Neural cell (in vitro differentiated cells): ENCODE results near the gene RXFP4. TPM values are rescaled to one million over a fixed set of nuclear protein-coding genes. Genes with fewer than 3 reads are reported as not detected.

Experiments used
- H2AFZ ChIP-seq: fragments of 200-600, 300-800 bp; sonication (generic), shearing (Covaris generic); 2 replicates; pipeline ENCODE4 v1.6.0; 2014; ENCODE audit warnings: low read depth, mild to moderate bottlenecking, antibody characterized with exemption, low read length, moderate library complexity
- H3F3A ChIP-seq: fragments of 200-600 bp; shearing (Covaris generic); 2 replicates; pipeline ENCODE4 v1.6.1; 2016; ENCODE audit warnings: mild to moderate bottlenecking, moderate library complexity, mixed read lengths, antibody characterized with exemption, low read length; ENCODE audit not compliant: insufficient read depth, poor library complexity, severe bottlenecking
- H3K27ac ChIP-seq: fragments of 200-600, 300-800 bp; sonication (generic), shearing (Covaris generic); 2 replicates; pipeline ENCODE4 v1.5.1; 2014; ENCODE audit warnings: mild to moderate bottlenecking, low read length, moderate library complexity
- H3K27me3 ChIP-seq: fragments of 300-800, 200-600 bp; sonication (generic), shearing (Covaris generic); 2 replicates; pipeline ENCODE4 v1.6.0; 2014; ENCODE audit warnings: mild to moderate bottlenecking, low read depth, low read length, moderate library complexity; ENCODE audit not compliant: insufficient read depth
- H3K36me3 ChIP-seq: fragments of 300-800, 200-600 bp; sonication (generic), shearing (Covaris generic); 2 replicates; pipeline ENCODE4 v1.5.1; 2014; ENCODE audit warnings: mild to moderate bottlenecking, antibody characterized with exemption, low read length, moderate library complexity; ENCODE audit not compliant: insufficient read depth
- H3K4me2 ChIP-seq: fragments of 300-800, 200-600 bp; sonication (generic), shearing (Covaris generic); 2 replicates; pipeline ENCODE4 v1.6.0; 2014; ENCODE audit warnings: mild to moderate bottlenecking, low read length
- H3K4me3 ChIP-seq: fragments of 300-800, 200-600 bp; sonication (generic), shearing (Covaris generic); 2 replicates; pipeline ENCODE4 v1.5.1; 2014; ENCODE audit warnings: mild to moderate bottlenecking, low read length, moderate library complexity
- H3K79me2 ChIP-seq: fragments of 200-600 bp; shearing (Covaris generic); replicated peaks from 2 replicates; pipeline ENCODE4 v1.6.0; 2014; ENCODE audit warnings: mild to moderate bottlenecking, low read length, moderate library complexity; ENCODE audit not compliant: insufficient read depth
- H3K9ac ChIP-seq: fragments of 300-800, 200-600 bp; sonication (generic), shearing (Covaris generic); 2 replicates; pipeline ENCODE4 v1.6.1; 2016; ENCODE audit warnings: mild to moderate bottlenecking, low read length, mixed read lengths
- H3K9me2 ChIP-seq: fragments of 200-600 bp; shearing (Covaris generic); 2 replicates; pipeline ENCODE4 v1.6.1; 2016; ENCODE audit warnings: mild to moderate bottlenecking, low read length, mixed read lengths; ENCODE audit not compliant: insufficient read depth
- H3K9me3 ChIP-seq: fragments of 200-600, 300-800 bp; sonication (generic), shearing (Covaris generic); 2 replicates; pipeline ENCODE4 v1.6.1; 2016; ENCODE audit warnings: mild to moderate bottlenecking, mixed run types, low read length, moderate library complexity, mixed read lengths
- H4K20me1 ChIP-seq: fragments of 200-600 bp; shearing (Covaris generic); 2 replicates; pipeline ENCODE4 v1.6.1; 2016; ENCODE audit warnings: mild to moderate bottlenecking, mixed run types; ENCODE audit not compliant: insufficient read depth
- EP300 ChIP-seq: fragments of 450-650 bp; conservative IDR thresholded peaks from 2 replicates; pipeline ENCODE4 v1.6.1; 2014; ENCODE audit warnings: antibody characterized with exemption, mild to moderate bottlenecking, moderate library complexity; ENCODE audit not compliant: poor library complexity, severe bottlenecking
- EZH2 ChIP-seq: fragments of 200-600, 300-800 bp; shearing (Covaris generic), sonication (generic); IDR thresholded peaks from 2 replicates; pipeline ENCODE4 v1.6.1; 2014; ENCODE audit warnings: antibody characterized with exemption, low read length, borderline replicate concordance, mild to moderate bottlenecking; ENCODE audit not compliant: insufficient read depth, poor library complexity, severe bottlenecking
- MXI1 ChIP-seq: fragments of 450-650 bp; conservative IDR thresholded peaks from 2 replicates; pipeline ENCODE4 v1.6.1; 2014; ENCODE audit warnings: antibody characterized with exemption, mild to moderate bottlenecking; ENCODE audit not compliant: poor library complexity, severe bottlenecking
- POLR2AphosphoS5 ChIP-seq: IDR thresholded peaks from 2 replicates; pipeline ENCODE4 v1.6.1; 2012
- RAD21 ChIP-seq: fragments of 450-650 bp; conservative IDR thresholded peaks from 2 replicates; pipeline ENCODE4 v1.6.1; 2014; ENCODE audit warnings: antibody characterized with exemption, mild to moderate bottlenecking, moderate library complexity
- SMC3 ChIP-seq: fragments of 450-650 bp; conservative IDR thresholded peaks from 2 replicates; pipeline ENCODE4 v1.6.1; 2014; ENCODE audit warnings: antibody characterized with exemption, mild to moderate bottlenecking, moderate library complexity; ENCODE audit not compliant: poor library complexity
- TAF1 ChIP-seq: IDR thresholded peaks from 2 replicates; pipeline ENCODE4 v1.6.1; 2012; ENCODE audit warnings: low read depth
- polyA plus RNA-seq: library from polyadenylated mRNA; depleted of rRNA; stranded (reverse); fragments of >200 nt; gene quantifications from 2 replicates; pipeline ENCODE4 v1.2.3, GENCODE V29; 2014
- TF ChIP-seq, protein P1 (sequence below): IDR thresholded peaks from 2 replicates; pipeline ENCODE4 v1.6.1; 2012; ENCODE audit warnings: borderline replicate concordance
- TF ChIP-seq, protein P2 (sequence below): fragments of 450-650 bp; IDR thresholded peaks from 2 replicates; pipeline ENCODE4 v1.5.1; 2014; ENCODE audit warnings: antibody characterized with exemption, mild to moderate bottlenecking, moderate library complexity; ENCODE audit not compliant: poor library complexity, severe bottlenecking

The RXFP4 gene
- polyA plus RNA-seq, 1 donor from 2014 or later: not detected

DNA sequence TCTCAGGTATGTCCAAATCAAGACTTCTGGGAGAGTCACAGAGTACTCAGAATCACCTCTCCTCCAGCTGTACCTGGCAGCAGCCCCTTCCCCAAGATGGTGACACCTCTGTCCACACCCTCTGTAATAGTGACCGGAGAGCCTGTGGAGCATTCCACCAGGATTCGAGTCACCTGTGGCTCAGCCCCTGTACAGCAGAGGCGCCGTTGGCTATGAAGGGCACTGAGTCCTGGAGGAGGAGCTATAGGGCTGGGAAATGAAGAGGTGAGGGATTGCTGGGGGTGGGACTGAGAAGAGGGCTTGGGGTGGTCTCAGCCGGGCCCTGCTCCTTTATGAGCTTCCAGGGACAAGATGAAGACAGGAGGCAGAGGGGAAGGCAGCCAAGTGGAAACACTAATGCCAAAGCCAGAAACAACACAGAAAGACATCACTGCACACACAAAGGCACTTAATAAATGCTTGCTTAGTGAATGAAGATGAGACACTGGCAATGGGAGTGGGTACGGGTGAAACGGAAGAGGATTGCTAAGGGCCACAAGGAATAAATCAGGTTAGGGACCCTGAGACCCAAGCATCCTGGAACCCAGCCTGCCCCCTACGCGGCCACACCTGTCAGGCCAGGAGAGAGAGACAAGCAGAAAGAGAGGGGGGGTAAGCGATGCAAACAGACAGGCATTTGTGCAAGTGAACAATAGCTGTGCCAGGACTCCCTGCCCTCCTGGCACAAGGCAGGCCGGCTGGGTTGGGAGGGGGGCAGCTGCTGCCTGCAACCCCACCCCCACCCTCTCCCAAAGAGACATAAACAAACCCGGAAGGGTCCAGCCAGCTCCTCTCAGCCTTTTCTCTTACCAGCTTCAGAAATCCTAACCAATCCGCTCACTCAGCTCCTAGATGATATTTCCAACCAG is 33.0 kb downstream of the RXFP4 start:
- Histone ChIP-seq H3K79me2 (peaks cover 91% of the 10 kb centered on the region), H3K27me3 (no peaks in the 10 kb centered on the region), H3K27ac (peak overlapping the region; percentile 100), H3K36me3 (no peaks in the 10 kb centered on the region), H3F3A (peaks cover 6% of the 10 kb centered on the region), H4K20me1 (no peaks in the 10 kb centered on the region), H2AFZ (no peak overlapping the region), H3K9me2 (no peaks in the 10 kb centered on the region), H3K9me3 (no peaks in the 10 kb centered on the region), H3K4me2 (peak overlapping the region; percentile 100), H3K4me3 (peak overlapping the region; percentile 99), H3K9ac (peak overlapping the region; percentile 99)
- TF ChIP-seq EP300 (no peak), RAD21 (no peak), TAF1 (no peak), POLR2AphosphoS5 (no peak), EZH2 (no peak), MXI1 (no peak), SMC3 (no peak)
- TF ChIP-seq, protein P1, sequence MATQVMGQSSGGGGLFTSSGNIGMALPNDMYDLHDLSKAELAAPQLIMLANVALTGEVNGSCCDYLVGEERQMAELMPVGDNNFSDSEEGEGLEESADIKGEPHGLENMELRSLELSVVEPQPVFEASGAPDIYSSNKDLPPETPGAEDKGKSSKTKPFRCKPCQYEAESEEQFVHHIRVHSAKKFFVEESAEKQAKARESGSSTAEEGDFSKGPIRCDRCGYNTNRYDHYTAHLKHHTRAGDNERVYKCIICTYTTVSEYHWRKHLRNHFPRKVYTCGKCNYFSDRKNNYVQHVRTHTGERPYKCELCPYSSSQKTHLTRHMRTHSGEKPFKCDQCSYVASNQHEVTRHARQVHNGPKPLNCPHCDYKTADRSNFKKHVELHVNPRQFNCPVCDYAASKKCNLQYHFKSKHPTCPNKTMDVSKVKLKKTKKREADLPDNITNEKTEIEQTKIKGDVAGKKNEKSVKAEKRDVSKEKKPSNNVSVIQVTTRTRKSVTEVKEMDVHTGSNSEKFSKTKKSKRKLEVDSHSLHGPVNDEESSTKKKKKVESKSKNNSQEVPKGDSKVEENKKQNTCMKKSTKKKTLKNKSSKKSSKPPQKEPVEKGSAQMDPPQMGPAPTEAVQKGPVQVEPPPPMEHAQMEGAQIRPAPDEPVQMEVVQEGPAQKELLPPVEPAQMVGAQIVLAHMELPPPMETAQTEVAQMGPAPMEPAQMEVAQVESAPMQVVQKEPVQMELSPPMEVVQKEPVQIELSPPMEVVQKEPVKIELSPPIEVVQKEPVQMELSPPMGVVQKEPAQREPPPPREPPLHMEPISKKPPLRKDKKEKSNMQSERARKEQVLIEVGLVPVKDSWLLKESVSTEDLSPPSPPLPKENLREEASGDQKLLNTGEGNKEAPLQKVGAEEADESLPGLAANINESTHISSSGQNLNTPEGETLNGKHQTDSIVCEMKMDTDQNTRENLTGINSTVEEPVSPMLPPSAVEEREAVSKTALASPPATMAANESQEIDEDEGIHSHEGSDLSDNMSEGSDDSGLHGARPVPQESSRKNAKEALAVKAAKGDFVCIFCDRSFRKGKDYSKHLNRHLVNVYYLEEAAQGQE: no peak
- TF ChIP-seq, protein P2, sequence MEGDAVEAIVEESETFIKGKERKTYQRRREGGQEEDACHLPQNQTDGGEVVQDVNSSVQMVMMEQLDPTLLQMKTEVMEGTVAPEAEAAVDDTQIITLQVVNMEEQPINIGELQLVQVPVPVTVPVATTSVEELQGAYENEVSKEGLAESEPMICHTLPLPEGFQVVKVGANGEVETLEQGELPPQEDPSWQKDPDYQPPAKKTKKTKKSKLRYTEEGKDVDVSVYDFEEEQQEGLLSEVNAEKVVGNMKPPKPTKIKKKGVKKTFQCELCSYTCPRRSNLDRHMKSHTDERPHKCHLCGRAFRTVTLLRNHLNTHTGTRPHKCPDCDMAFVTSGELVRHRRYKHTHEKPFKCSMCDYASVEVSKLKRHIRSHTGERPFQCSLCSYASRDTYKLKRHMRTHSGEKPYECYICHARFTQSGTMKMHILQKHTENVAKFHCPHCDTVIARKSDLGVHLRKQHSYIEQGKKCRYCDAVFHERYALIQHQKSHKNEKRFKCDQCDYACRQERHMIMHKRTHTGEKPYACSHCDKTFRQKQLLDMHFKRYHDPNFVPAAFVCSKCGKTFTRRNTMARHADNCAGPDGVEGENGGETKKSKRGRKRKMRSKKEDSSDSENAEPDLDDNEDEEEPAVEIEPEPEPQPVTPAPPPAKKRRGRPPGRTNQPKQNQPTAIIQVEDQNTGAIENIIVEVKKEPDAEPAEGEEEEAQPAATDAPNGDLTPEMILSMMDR: no peak

DNA sequence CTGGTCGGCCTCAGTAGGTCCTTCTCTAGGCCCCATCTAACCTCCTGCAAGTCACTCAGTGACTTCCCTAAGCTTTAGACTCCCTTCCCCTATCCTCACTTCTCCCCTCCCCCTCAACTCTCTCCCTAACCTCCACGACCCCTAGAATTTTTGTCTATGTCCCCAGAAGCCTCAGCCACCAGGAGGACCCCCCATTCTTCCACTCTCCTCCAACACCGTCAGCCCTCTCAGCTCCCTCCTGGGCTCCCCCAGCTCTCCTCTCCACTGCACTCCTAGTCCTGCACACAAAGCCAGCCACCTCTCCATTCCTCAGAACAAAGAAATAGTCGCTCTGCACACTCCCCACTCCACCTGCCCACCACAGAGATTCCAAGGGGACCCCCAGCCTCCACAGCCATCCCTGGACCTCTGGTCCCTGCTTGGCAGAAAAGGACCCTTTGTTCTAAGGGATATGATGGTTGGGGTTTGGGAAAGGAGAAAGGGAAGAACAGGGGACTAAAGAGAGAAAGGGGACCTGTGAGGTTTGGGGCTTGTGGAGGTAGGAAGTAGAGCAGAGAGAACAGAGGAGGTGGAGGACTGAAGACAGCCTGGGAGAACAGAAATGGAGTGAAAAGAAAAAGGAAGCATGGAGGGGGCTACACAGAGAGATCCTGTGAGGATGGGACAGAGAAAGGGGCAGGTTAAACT is 34.1 kb downstream of the RXFP4 start:
- Histone ChIP-seq H4K20me1 (no peaks in the 10 kb centered on the region), H3K9ac (peak overlapping the region; percentile 99), H3K36me3 (no peaks in the 10 kb centered on the region), H3K27me3 (no peaks in the 10 kb centered on the region), H3K4me3 (peak overlapping the region; percentile 99), H3K9me3 (no peaks in the 10 kb centered on the region), H3K79me2 (peaks cover 82% of the 10 kb centered on the region), H3K27ac (peak overlapping the region; percentile 100), H3K4me2 (peak overlapping the region; percentile 100), H2AFZ (peak overlapping the region; percentile 83), H3K9me2 (no peaks in the 10 kb centered on the region), H3F3A (peaks cover 6% of the 10 kb centered on the region)
- TF ChIP-seq TAF1: no peak
- TF ChIP-seq EP300: no peak
- no peak for TF ChIP-seq RAD21
- TF ChIP-seq, protein P1: peak; percentile 42
- TF ChIP-seq, protein P2: no peak
- TF ChIP-seq MXI1: no peak
- no peak for TF ChIP-seq SMC3
- no peak for TF ChIP-seq EZH2
- peak; percentile 74 for TF ChIP-seq POLR2AphosphoS5
